LNCAP (cell line): ENCODE data around the gene FAM222A.

ENCODE experiments used
- CTCF ChIP-seq: fragments of 450-650 bp; IDR thresholded peaks from 2 replicates; pipeline ENCODE4 v1.5.1; 2017; ENCODE audit warnings: mild to moderate bottlenecking

FAM222A gene

GRCh38 chr12:109702111-109702841 is 11.3 kb upstream of the FAM222A start:
- no peak for TF ChIP-seq CTCF

- no peak for TF ChIP-seq CTCF
Measured at GRCh38 chr12:109703684-109704083, 9.9 kb upstream of the FAM222A start.

- TF ChIP-seq CTCF = no peak
Measured at GRCh38 chr12:109704371-109705098, 9.1 kb upstream of the FAM222A start.

- TF ChIP-seq CTCF = no peak
Measured at GRCh38 chr12:109705291-109705690, 8.3 kb upstream of the FAM222A start.

GRCh38 chr12:109706398-109706746 is 7.3 kb upstream of the FAM222A start:
- no peak for TF ChIP-seq CTCF

GRCh38 chr12:109706747-109707469 is 6.7 kb upstream of the FAM222A start:
- no peak for TF ChIP-seq CTCF

- no peak for TF ChIP-seq CTCF
Measured at GRCh38 chr12:109707470-109707821, 6.2 kb upstream of the FAM222A start.
